ENCODE measurements around the gene DCX. TPM values are rescaled to one million over a fixed set of nuclear protein-coding genes. Genes with fewer than 3 reads are reported as not detected.

Gene DCX
- total and polyA plus RNA-seq, 2 of the 13 experiments (the other 11 are each of a cell fraction or from before 2014, with no cell fraction given) = not detected

DNA sequence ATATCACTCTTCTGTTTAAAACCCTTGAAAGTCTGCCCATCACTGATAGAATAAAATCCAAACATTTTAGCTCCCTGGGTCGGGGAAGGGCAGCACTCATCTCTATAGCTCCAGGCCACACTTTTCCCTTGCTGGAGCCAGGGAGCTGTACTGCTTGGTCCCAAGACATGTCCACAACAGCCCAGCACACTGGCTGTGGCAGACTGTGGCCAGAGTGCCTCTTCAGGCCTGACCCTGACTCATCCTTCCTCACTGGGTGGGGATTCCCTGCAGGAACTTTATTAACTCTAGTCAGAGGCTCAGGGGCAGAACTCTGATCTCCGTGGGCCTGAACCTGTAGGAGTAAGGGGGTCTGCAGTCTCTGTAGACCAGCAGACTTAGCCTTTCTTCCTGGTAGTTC lies 71.9 kb downstream of the DCX start (continued):
- TF ChIP-seq, protein P1, sequence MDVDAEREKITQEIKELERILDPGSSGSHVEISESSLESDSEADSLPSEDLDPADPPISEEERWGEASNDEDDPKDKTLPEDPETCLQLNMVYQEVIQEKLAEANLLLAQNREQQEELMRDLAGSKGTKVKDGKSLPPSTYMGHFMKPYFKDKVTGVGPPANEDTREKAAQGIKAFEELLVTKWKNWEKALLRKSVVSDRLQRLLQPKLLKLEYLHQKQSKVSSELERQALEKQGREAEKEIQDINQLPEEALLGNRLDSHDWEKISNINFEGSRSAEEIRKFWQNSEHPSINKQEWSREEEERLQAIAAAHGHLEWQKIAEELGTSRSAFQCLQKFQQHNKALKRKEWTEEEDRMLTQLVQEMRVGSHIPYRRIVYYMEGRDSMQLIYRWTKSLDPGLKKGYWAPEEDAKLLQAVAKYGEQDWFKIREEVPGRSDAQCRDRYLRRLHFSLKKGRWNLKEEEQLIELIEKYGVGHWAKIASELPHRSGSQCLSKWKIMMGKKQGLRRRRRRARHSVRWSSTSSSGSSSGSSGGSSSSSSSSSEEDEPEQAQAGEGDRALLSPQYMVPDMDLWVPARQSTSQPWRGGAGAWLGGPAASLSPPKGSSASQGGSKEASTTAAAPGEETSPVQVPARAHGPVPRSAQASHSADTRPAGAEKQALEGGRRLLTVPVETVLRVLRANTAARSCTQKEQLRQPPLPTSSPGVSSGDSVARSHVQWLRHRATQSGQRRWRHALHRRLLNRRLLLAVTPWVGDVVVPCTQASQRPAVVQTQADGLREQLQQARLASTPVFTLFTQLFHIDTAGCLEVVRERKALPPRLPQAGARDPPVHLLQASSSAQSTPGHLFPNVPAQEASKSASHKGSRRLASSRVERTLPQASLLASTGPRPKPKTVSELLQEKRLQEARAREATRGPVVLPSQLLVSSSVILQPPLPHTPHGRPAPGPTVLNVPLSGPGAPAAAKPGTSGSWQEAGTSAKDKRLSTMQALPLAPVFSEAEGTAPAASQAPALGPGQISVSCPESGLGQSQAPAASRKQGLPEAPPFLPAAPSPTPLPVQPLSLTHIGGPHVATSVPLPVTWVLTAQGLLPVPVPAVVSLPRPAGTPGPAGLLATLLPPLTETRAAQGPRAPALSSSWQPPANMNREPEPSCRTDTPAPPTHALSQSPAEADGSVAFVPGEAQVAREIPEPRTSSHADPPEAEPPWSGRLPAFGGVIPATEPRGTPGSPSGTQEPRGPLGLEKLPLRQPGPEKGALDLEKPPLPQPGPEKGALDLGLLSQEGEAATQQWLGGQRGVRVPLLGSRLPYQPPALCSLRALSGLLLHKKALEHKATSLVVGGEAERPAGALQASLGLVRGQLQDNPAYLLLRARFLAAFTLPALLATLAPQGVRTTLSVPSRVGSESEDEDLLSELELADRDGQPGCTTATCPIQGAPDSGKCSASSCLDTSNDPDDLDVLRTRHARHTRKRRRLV (CRISPR knock-in tag; IDR thresholded peaks at IDR 0.05) = no peak
- TF ChIP-seq XRCC5 (optimal IDR thresholded peaks at IDR 0.05; ENCODE audit: low read length) (no peak), KLF9 (CRISPR knock-in tag; IDR thresholded peaks at IDR 0.05; ENCODE audit: low read depth) (no peak)
- TF ChIP-seq, protein P2, sequence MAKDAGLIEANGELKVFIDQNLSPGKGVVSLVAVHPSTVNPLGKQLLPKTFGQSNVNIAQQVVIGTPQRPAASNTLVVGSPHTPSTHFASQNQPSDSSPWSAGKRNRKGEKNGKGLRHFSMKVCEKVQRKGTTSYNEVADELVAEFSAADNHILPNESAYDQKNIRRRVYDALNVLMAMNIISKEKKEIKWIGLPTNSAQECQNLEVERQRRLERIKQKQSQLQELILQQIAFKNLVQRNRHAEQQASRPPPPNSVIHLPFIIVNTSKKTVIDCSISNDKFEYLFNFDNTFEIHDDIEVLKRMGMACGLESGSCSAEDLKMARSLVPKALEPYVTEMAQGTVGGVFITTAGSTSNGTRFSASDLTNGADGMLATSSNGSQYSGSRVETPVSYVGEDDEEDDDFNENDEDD (CRISPR knock-in tag; IDR thresholded peaks at IDR 0.05; ENCODE audit: borderline replicate concordance) = no peak

DNA sequence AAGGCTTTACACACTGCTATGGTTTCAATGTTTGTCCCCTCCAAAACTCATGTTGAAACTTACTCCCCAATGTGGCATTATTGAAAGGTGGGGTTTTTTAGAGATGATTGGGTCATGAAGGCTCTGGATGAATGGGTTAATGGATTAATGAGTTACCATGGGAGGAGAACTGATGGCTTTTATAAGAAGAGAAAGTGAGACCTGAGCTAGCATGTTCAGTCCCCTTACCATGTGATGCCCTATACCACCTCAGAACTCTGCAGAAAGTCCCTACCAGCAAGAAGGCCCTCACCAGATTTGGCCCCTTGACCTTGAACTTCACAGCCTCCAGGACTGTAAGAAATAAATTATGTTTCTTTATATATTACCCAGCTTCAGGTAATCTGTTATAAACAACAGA lies 72.8 kb downstream of the DCX start:
- Histone ChIP-seq H4K20me1 (ENCODE audit: insufficient read depth, low read length) (no peaks in the 10 kb centered on the region), H3K4me1 (ENCODE audit: insufficient read depth, low read length) (no peaks in the 10 kb centered on the region), H3K4me3 (replicated peaks in 1 of 3; ENCODE audit: insufficient read depth in 1 of 3, low read depth in 2 of 3, low read length in 3 of 3) (no peak overlapping the region), H3K36me3 (replicated peaks in 1 of 2; ENCODE audit: control insufficient read depth in 1 of 2, insufficient read depth in 2 of 2, low read length in 2 of 2) (no peaks in the 10 kb centered on the region), H3K9me3 (ENCODE audit: low read length) (no peaks in the 10 kb centered on the region), H3K79me2 (ENCODE audit: insufficient read depth, low read length) (no peaks in the 10 kb centered on the region), H3K27ac (ENCODE audit: extremely low read length, insufficient read depth, low read length) (no peak overlapping the region), H3K27me3 (ENCODE audit: control insufficient read depth in 1 of 2, insufficient read depth in 2 of 2, low read length in 2 of 2) (no peaks in the 10 kb centered on the region), H2AFZ (ENCODE audit: low read length) (no peak overlapping the region), H3K4me2 (ENCODE audit: low read depth, low read length) (no peak overlapping the region), H3K9ac (ENCODE audit: insufficient read depth, low read depth, low read length) (no peak overlapping the region)
- ATAC-seq (no peak), FAIRE-seq (no peak), DNase-seq (ENCODE audit: low spot score) (no peak)
- BruUV-seq (replicated peaks) = no TSS peak
- CTCF ChIA-PET (ENCODE audit: low intra/inter-chr PET ratio, low total read pairs) = no interaction called here
- POLR2A ChIA-PET = no interaction called here
- intact Hi-C loops (cut with micrococcal nuclease; ENCODE audit: unreplicated experiment) (no loop called here), in situ Hi-C loops (cut with HindIII; ENCODE audit: extremely low pct_ligation_motif_present, low pct_unique_long_range_greater_than_20kb) (no loop called here)
- TF ChIP-seq SMYD3 (CRISPR knock-in tag; IDR thresholded peaks at IDR 0.05) (no peak), PAWR (CRISPR knock-in tag; IDR thresholded peaks at IDR 0.05; ENCODE audit: borderline replicate concordance) (no peak), TOE1 (CRISPR knock-in tag; IDR thresholded peaks at IDR 0.05) (no peak), PAF1 (CRISPR knock-in tag; IDR thresholded peaks at IDR 0.05) (no peak), RXRA (CRISPR knock-in tag; IDR thresholded peaks at IDR 0.05) (no peak), BCL6 (CRISPR knock-in tag; IDR thresholded peaks at IDR 0.05) (no peak), ELF1 (CRISPR knock-in tag; IDR thresholded peaks at IDR 0.05) (no peak), ZNF761 (CRISPR knock-in tag; conservative IDR thresholded peaks at IDR 0.05) (no peak)
- TF ChIP-seq, protein P3, sequence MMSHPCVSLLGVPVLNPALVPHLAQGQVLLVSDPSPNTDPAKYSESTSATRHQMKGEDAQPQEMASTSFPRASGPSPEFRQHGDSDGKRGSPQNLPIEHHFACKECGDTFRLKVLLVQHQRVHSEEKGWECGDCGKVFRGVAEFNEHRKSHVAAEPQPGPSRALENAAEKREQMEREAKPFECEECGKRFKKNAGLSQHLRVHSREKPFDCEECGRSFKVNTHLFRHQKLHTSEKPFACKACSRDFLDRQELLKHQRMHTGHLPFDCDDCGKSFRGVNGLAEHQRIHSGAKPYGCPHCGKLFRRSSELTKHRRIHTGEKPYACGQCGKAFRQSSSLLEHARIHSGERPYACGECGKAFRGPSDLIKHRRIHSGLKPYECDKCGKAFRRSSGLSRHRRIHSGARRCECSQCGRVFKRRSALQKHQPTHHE (CRISPR knock-in tag; IDR thresholded peaks at IDR 0.05; ENCODE audit: borderline replicate concordance) = no peak
- TF ChIP-seq, protein P4, sequence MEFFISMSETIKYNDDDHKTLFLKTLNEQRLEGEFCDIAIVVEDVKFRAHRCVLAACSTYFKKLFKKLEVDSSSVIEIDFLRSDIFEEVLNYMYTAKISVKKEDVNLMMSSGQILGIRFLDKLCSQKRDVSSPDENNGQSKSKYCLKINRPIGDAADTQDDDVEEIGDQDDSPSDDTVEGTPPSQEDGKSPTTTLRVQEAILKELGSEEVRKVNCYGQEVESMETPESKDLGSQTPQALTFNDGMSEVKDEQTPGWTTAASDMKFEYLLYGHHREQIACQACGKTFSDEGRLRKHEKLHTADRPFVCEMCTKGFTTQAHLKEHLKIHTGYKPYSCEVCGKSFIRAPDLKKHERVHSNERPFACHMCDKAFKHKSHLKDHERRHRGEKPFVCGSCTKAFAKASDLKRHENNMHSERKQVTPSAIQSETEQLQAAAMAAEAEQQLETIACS (CRISPR knock-in tag; IDR thresholded peaks at IDR 0.05) = no peak
- TF ChIP-seq, protein P5, sequence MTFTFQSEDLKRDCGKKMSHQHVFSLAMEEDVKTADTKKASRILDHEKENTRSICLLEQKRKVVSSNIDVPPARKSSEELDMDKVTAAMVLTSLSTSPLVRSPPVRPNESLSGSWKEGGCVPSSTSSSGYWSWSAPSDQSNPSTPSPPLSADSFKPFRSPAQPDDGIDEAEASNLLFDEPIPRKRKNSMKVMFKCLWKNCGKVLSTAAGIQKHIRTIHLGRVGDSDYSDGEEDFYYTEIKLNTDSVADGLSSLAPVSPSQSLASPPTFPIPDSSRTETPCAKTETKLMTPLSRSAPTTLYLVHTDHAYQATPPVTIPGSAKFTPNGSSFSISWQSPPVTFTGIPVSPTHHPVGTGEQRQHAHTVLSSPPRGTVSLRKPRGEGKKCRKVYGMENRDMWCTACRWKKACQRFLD (CRISPR knock-in tag; IDR thresholded peaks at IDR 0.05; ENCODE audit: borderline replicate concordance) = no peak

Data from HepG2 (cell line).